Measurements from ENCODE around the gene SEL1L3. TPM values are rescaled to one million over a fixed set of nuclear protein-coding genes. Genes with fewer than 3 reads are reported as not detected.
"Not testable (repeated sequence)": the region's sequence is repeated elsewhere in the genome, so short reads cannot be mapped to it uniquely, and the experiment has no call there.

Gene SEL1L3
- total and polyA plus RNA-seq, 11 donors: 1.1 to 20.7 (median 3.6) TPM

- no peaks in the 10 kb centered on the region for H3K9me3 ChIP-seq
- no peak overlapping the region for H3K4me3 ChIP-seq
- intact Hi-C loops (cut with DNase I): loop anchor here in 1 of 10 donors (2.0 kb wide), 1 partner anchor 41 kb away; no protein-coding TSS in a partner anchor
- no peaks in the 10 kb centered on the region for H3K4me1 ChIP-seq
- DNase-seq (no peak), ATAC-seq (no peak)
- WGBS, 4 donors: 80 to 100% (median 92%) methylated on average over 2 of the region's 2 CpGs
- TF ChIP-seq POLR2A (IDR thresholded peaks at IDR 0.05): no peak
- TF ChIP-seq, protein P1, sequence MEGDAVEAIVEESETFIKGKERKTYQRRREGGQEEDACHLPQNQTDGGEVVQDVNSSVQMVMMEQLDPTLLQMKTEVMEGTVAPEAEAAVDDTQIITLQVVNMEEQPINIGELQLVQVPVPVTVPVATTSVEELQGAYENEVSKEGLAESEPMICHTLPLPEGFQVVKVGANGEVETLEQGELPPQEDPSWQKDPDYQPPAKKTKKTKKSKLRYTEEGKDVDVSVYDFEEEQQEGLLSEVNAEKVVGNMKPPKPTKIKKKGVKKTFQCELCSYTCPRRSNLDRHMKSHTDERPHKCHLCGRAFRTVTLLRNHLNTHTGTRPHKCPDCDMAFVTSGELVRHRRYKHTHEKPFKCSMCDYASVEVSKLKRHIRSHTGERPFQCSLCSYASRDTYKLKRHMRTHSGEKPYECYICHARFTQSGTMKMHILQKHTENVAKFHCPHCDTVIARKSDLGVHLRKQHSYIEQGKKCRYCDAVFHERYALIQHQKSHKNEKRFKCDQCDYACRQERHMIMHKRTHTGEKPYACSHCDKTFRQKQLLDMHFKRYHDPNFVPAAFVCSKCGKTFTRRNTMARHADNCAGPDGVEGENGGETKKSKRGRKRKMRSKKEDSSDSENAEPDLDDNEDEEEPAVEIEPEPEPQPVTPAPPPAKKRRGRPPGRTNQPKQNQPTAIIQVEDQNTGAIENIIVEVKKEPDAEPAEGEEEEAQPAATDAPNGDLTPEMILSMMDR (IDR thresholded peaks at IDR 0.05): no peak
- no peak overlapping the region for H3K27ac ChIP-seq
- H3K36me3 ChIP-seq: no peaks in the 10 kb centered on the region
- no peaks in the 10 kb centered on the region for H3K27me3 ChIP-seq
Observed at GRCh38 chr4:25870081-25870480, 7.3 kb upstream of the SEL1L3 start.

DNA sequence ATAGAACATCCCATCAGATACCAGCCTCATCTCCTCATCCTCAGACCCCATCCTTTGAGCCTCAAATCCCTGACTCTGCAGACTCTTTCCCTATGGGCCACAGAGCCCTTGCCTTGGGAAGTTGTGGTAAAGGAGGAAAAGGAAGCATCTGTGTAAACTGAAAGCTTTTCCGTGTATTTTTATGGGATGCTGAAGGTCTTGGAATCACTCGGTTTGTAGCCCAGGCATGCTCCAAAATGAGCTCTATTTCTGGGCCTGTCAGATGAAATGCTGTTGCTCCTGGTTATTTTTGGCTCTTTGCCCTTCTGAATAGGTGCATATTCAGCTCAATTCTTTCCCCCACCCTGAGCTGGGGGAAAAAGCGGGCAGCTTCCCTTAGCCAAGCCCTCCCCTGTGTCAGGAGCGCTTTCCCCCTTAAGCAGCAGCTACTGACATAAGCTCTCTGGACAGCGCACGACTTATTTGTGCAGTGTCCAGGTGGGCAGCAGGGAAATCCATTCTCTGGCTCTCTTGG is 5.0 kb upstream of the SEL1L3 start:
- no peaks in the 10 kb centered on the region for H3K36me3 ChIP-seq
- TF ChIP-seq POLR2A (IDR thresholded peaks at IDR 0.05): no peak
- TF ChIP-seq, protein P1 (IDR thresholded peaks at IDR 0.05): no peak
- WGBS, 4 donors: 48 to 66% (median 55%) methylated on average over 6 of the region's 6 CpGs
- H3K4me1 ChIP-seq: peaks cover 0 to 13% (median 0%) of the 10 kb centered on the region in 12 donors
- no peak overlapping the region for H3K27ac ChIP-seq
- ATAC-seq: peak in 1 of 4 donors; percentile 29
- intact Hi-C loops (cut with DNase I): loop anchor here in 2 of 10 donors (10.0 kb wide), 1 partner anchor 47 kb away; the partner anchor contains the start of gene SMIM20 (in 2 of the 2)
- no peak overlapping the region for H3K4me3 ChIP-seq
- no peaks in the 10 kb centered on the region for H3K27me3 ChIP-seq
- no peaks in the 10 kb centered on the region for H3K9me3 ChIP-seq
- no peak for DNase-seq

- ATAC-seq, H3K27ac ChIP-seq, DNase-seq, H3K27me3 ChIP-seq, H3K36me3 ChIP-seq, H3K4me3 ChIP-seq, H3K9me3 ChIP-seq: not testable (repeated sequence)
- peaks cover 0 to 18% (median 8%) of the 10 kb centered on the region in 12 donors for H3K4me1 ChIP-seq
- intact Hi-C loops (cut with DNase I): loop anchor here in 2 of 10 donors (10.0 kb wide), 1 partner anchor 48 kb away; the partner anchor contains the start of gene SMIM20 (in 2 of the 2)
- WGBS, 4 donors: 90 to 93% (median 92%) methylated on average over 4 of the region's 4 CpGs
Observed at GRCh38 chr4:25866401-25866800, 3.6 kb upstream of the SEL1L3 start.

- Histone ChIP-seq H3K9me3 (no peaks in the 10 kb centered on the region), H3K27ac (no peak overlapping the region), H3K36me3 (no peaks in the 10 kb centered on the region), H3K4me1 (peaks cover 0 to 23% (median 12%) of the 10 kb centered on the region in 12 donors), H3K4me3 (no peak overlapping the region), H3K27me3 (no peaks in the 10 kb centered on the region)
- 72 to 74% (median 73%) methylated on average over 4 of the region's 4 CpGs for whole genome bisulfite sequencing, 4 donors
- no peak for TF ChIP-seq POLR2A (IDR thresholded peaks at IDR 0.05)
- TF ChIP-seq, protein P1 (IDR thresholded peaks at IDR 0.05): no peak
- ATAC-seq (peak in 1 of 4 donors; percentile 41), DNase-seq (peak in 1 of 5 donors; percentile 38)
- intact Hi-C loops (cut with DNase I): loop anchor here in 2 of 10 donors (10.0 kb wide), 1 partner anchor 49 kb away; the partner anchor contains the start of gene SMIM20 (in 2 of the 2)
Observed at GRCh38 chr4:25865586-25865985, 2.8 kb upstream of the SEL1L3 start.
